B cell (primary cell): ENCODE measurements around the gene UTP25. TPM values are rescaled to one million over a fixed set of nuclear protein-coding genes. Genes with fewer than 3 reads are reported as not detected.

Experiments used
- ATAC-seq: fragments of 200-7000 bp; cut with Tn5 transposase; one replicate; pipeline ENCODE4 v1.10.0; 2021; ENCODE audit warnings: low read depth, mild to moderate bottlenecking, moderate number of reproducible peaks, moderate library complexity
- CTCF ChIA-PET: fragments of 350-600 bp; sonication (Branson Sonifier 250); formaldehyde crosslinking; loops from one replicate; lab custom pipeline; 2021; ENCODE audit warnings: antibody characterized with exemption, inconsistent platforms; lab: Charles Lee
- POLR2A ChIA-PET: fragments of 350-600 bp; sonication (Branson Sonifier 250); formaldehyde crosslinking; loops from one replicate; lab custom pipeline; 2021; ENCODE audit warnings: antibody characterized with exemption; lab: Charles Lee
- DNase-seq: peaks from one replicate; pipeline ENCODE4 v3.0.0; 2013
- H2AFZ ChIP-seq: 2 replicates; pipeline ENCODE4 v1.6.1; 2012; ENCODE audit warnings: mild to moderate bottlenecking, low read depth, low read length; ENCODE audit not compliant: insufficient read depth, poor library complexity, severe bottlenecking
- H3K27ac ChIP-seq, 2 donors: 1 replicate in 1 of 2; 2 replicates in 1 of 2; pipeline ENCODE4 v1.5.1; 2012 to 2013; ENCODE audit warnings: low read length in 2 of 2, mild to moderate bottlenecking in 2 of 2, moderate library complexity in 1 of 2
- H3K27me3 ChIP-seq, 4 experiments: fragments of 200-600 bp in 1 of 4; sonication (generic) in 1 of 4; replicated peaks in 1 of 4; 1 replicate in 2 of 4; 2 replicates in 2 of 4; pipeline versions ENCODE4 v1.6.1 to v1.7.0; 2013 to 2016; ENCODE audit warnings: low read length in 3 of 4, mild to moderate bottlenecking in 2 of 4, mixed read lengths in 1 of 4, moderate library complexity in 1 of 4; ENCODE audit not compliant: insufficient read depth in 4 of 4, control insufficient read depth in 3 of 4; ENCODE audit errors: control extremely low read depth in 1 of 4
- H3K36me3 ChIP-seq, 2 experiments: replicated peaks in 1 of 2; 1 replicate in 1 of 2; 2 replicates in 1 of 2; pipeline versions ENCODE4 v1.6.1 to v1.7.1; 2013; ENCODE audit warnings: low read length in 1 of 2; ENCODE audit not compliant: insufficient read depth in 2 of 2, control insufficient read depth in 1 of 2; ENCODE audit errors: control extremely low read depth in 1 of 2, extremely low read depth in 1 of 2
- H3K4me1 ChIP-seq, 2 donors: fragments of 200-600 bp in 1 of 2; sonication (generic) in 1 of 2; 1 replicate in 1 of 2; 2 replicates in 1 of 2; pipeline versions ENCODE4 v1.5.1 to v1.6.1; 2013 to 2017; ENCODE audit warnings: low read length in 2 of 2; ENCODE audit not compliant: control insufficient read depth in 2 of 2, insufficient read depth in 2 of 2
- H3K4me2 ChIP-seq: replicated peaks from 2 replicates; pipeline ENCODE3; 2012; ENCODE audit warnings: mild to moderate bottlenecking, low read depth, low read length; ENCODE audit not compliant: poor library complexity, severe bottlenecking
- H3K4me3 ChIP-seq, 5 experiments: fragments of 200-600 bp in 1 of 5; sonication (generic) in 1 of 5; 1 replicate in 3 of 5; 2 replicates in 2 of 5; pipeline versions ENCODE4 v1.5.1 to v1.7.0; 2011 to 2016; ENCODE audit warnings: low read length in 4 of 5, mild to moderate bottlenecking in 4 of 5, low read depth in 2 of 5, control low read depth in 1 of 5, moderate library complexity in 1 of 5; ENCODE audit not compliant: insufficient read depth in 1 of 5; ENCODE audit errors: control extremely low read depth in 1 of 5, extremely low read depth in 1 of 5
- H3K79me2 ChIP-seq: fragments of 200-600 bp; sonication (generic); one replicate; pipeline ENCODE4 v1.6.0; 2016; ENCODE audit warnings: low read length; ENCODE audit not compliant: control insufficient read depth, insufficient read depth
- H3K9ac ChIP-seq: fragments of 200-600 bp; sonication (generic); 2 replicates; pipeline ENCODE4 v1.6.1; 2017; ENCODE audit warnings: mild to moderate bottlenecking, low read length, moderate library complexity
- H3K9me3 ChIP-seq, 3 donors: one replicate each; pipeline versions ENCODE4 v1.6.1 to v1.7.1; 2013; ENCODE audit warnings: low read length in 2 of 3; ENCODE audit not compliant: control insufficient read depth in 2 of 3, insufficient read depth in 1 of 3; ENCODE audit errors: control extremely low read depth in 1 of 3
- H4K20me1 ChIP-seq: 2 replicates; pipeline ENCODE4 v1.6.0; 2012; ENCODE audit warnings: mild to moderate bottlenecking, low read length; ENCODE audit not compliant: insufficient read depth, control insufficient read depth, poor library complexity, severe bottlenecking
- H3K27ac Mint-ChIP-seq: one replicate; pipeline ENCODE4 v1.8.0; 2021; ENCODE audit warnings: mixed read lengths
- H3K27me3 Mint-ChIP-seq: one replicate; pipeline ENCODE4 v1.8.0; 2021; ENCODE audit warnings: mixed read lengths
- H3K4me1 Mint-ChIP-seq: one replicate; pipeline ENCODE4 v1.8.0; 2021; ENCODE audit warnings: mixed read lengths
- H3K4me3 Mint-ChIP-seq: one replicate; pipeline ENCODE4 v1.8.0; 2021; ENCODE audit warnings: mixed read lengths
- H3K9me3 Mint-ChIP-seq: one replicate; pipeline ENCODE4 v1.8.0; 2022; ENCODE audit warnings: mixed read lengths; ENCODE audit not compliant: insufficient read depth
- CTCF ChIP-seq: fragments of 200-600 bp; IDR thresholded peaks from one replicate; pipeline ENCODE4 v1.8.0; 2022; ENCODE audit warnings: antibody characterized with exemption, mild to moderate bottlenecking
- EZH2 ChIP-seq: IDR thresholded peaks from 2 replicates; pipeline ENCODE4 v1.6.1; 2012; ENCODE audit warnings: borderline replicate concordance, low read depth, mild to moderate bottlenecking, moderate library complexity, low read length; ENCODE audit not compliant: insufficient read depth, poor library complexity, severe bottlenecking
- WGBS: methylation state at CpG from one replicate; pipeline ENCODE4 v1.1.5; 2013; ENCODE audit warnings: missing lambda C conversion rate; ENCODE audit not compliant: insufficient coverage; 5-methylcytosine and 5-hydroxymethylcytosine counted together
- intact Hi-C: fragments of 100-400 bp; cut with micrococcal nuclease; formaldehyde crosslinking; loops from one replicate; pipeline ENCODE4 v1.10.0; 2022
- polyA plus RNA-seq: library from polyadenylated mRNA; depleted of rRNA; stranded (reverse); fragments of >200 nt; gene quantifications from 2 replicates; pipeline ENCODE4 v1.2.3, GENCODE V29; 2012
- total RNA-seq, 2 donors: library from RNA; stranded (reverse); fragments of 120-200 nt in 1 of 2; gene quantifications; 1 replicate in 1 of 2; 2 replicates in 1 of 2; pipeline versions ENCODE4 v1.2.3 to v1.2.4, GENCODE V29; 2013 to 2022

The UTP25 gene
- total and polyA plus RNA-seq, 2 donors (not counting 1 experiment from before 2014, with no cell fraction given), result 6.2 to 16.6 TPM

GRCh38 chr1:209890641-209891330, 63.0 kb downstream of the UTP25 start:
- Histone ChIP-seq H3K79me2 (no peaks in the 10 kb centered on the region), H2AFZ (no peak overlapping the region), H3K9ac (no peak overlapping the region), H3K36me3 (no peaks in the 10 kb centered on the region), H3K4me2 (no peak overlapping the region), H3K27ac (no peak overlapping the region), H4K20me1 (no peaks in the 10 kb centered on the region), H3K4me1 (no peaks in the 10 kb centered on the region), H3K4me3 (no peak overlapping the region), H3K9me3 (peaks cover 0 to 3% (median 0%) of the 10 kb centered on the region in 3 donors), H3K27me3 (no peaks in the 10 kb centered on the region)
- H3K27me3 Mint-ChIP-seq, result peaks cover 18% of the 10 kb centered on the region
- H3K9me3 Mint-ChIP-seq, result no peaks in the 10 kb centered on the region
- H3K4me3 Mint-ChIP-seq, result no peak overlapping the region
- no peaks in the 10 kb centered on the region for H3K4me1 Mint-ChIP-seq
- no peak for DNase-seq
- no peak overlapping the region for H3K27ac Mint-ChIP-seq
- no CpG with 5 or more reads among the region's 3 CpGs for WGBS
- no peak for TF ChIP-seq CTCF
- TF ChIP-seq EZH2, result no peak
- ChIA-PET POLR2A (no interaction called here), CTCF (no interaction called here)
- intact Hi-C loops, result no loop called here
- ATAC-seq, result no peak

GRCh38 chr1:209893751-209894150, 66.0 kb downstream of the UTP25 start:
- Histone ChIP-seq H3K27me3 (no peaks in the 10 kb centered on the region), H2AFZ (no peak overlapping the region), H4K20me1 (no peaks in the 10 kb centered on the region), H3K79me2 (no peaks in the 10 kb centered on the region), H3K9ac (no peak overlapping the region), H3K9me3 (peaks cover 0 to 3% (median 0%) of the 10 kb centered on the region in 3 donors), H3K4me3 (no peak overlapping the region), H3K4me1 (no peaks in the 10 kb centered on the region), H3K36me3 (no peaks in the 10 kb centered on the region), H3K4me2 (no peak overlapping the region), H3K27ac (no peak overlapping the region)
- DNase-seq (no peak), ATAC-seq (no peak)
- WGBS, result 94% methylated on average over 6 of the region's 6 CpGs
- POLR2A ChIA-PET, result no interaction called here
- TF ChIP-seq CTCF (no peak), EZH2 (no peak)
- H3K27me3 Mint-ChIP-seq, result peaks cover 21% of the 10 kb centered on the region
- no peak overlapping the region for H3K4me3 Mint-ChIP-seq
- H3K9me3 Mint-ChIP-seq, result no peaks in the 10 kb centered on the region
- intact Hi-C loops, result no loop called here
- H3K27ac Mint-ChIP-seq, result no peak overlapping the region
- CTCF ChIA-PET, result no interaction called here
- H3K4me1 Mint-ChIP-seq, result no peaks in the 10 kb centered on the region
